CMK (cell line): ENCODE measurements around the gene MAGI1.
"Not testable (repeated sequence)": the region's sequence is repeated elsewhere in the genome, so short reads cannot be mapped to it uniquely, and the experiment has no call there.

Source experiments
- DNase-seq: peaks from one replicate; pipeline ENCODE4 v3.0.0-alpha.2; 2010; ENCODE audit warnings: low read depth

The MAGI1 gene

GRCh38 chr3:65521032-65521431, 517.7 kb downstream of the MAGI1 start:
- DNase-seq, result no peak

GRCh38 chr3:65516998-65517397, 521.7 kb downstream of the MAGI1 start:
- DNase-seq, result no peak

- DNase-seq, result not testable (repeated sequence)
Observed at GRCh38 chr3:65514317-65514716, 524.4 kb downstream of the MAGI1 start.

GRCh38 chr3:65509423-65509794, 529.3 kb downstream of the MAGI1 start:
- DNase-seq, result not testable (repeated sequence)

- no peak for DNase-seq
Observed at GRCh38 chr3:65508750-65509422, 529.8 kb downstream of the MAGI1 start.

- DNase-seq, result no peak
Observed at GRCh38 chr3:65507437-65507836, 531.3 kb downstream of the MAGI1 start.

GRCh38 chr3:65503776-65504175, 534.9 kb downstream of the MAGI1 start:
- DNase-seq, result no peak

GRCh38 chr3:65502526-65502925, 536.2 kb downstream of the MAGI1 start:
- DNase-seq, result no peak

GRCh38 chr3:65500398-65501306, 538.1 kb downstream of the MAGI1 start:
- DNase-seq, result peak; percentile 78

GRCh38 chr3:65497846-65498245, 540.9 kb downstream of the MAGI1 start:
- no peak for DNase-seq

GRCh38 chr3:65497236-65497635, 541.5 kb downstream of the MAGI1 start:
- no peak for DNase-seq

- DNase-seq, result no peak
Observed at GRCh38 chr3:65493938-65494337, 544.8 kb downstream of the MAGI1 start.

- no peak for DNase-seq
Observed at GRCh38 chr3:65493371-65493882, 545.3 kb downstream of the MAGI1 start.

- DNase-seq, result no peak
Observed at GRCh38 chr3:65492249-65492648, 546.5 kb downstream of the MAGI1 start.

GRCh38 chr3:65490114-65490513, 548.6 kb downstream of the MAGI1 start:
- no peak for DNase-seq

GRCh38 chr3:65489253-65489652, 549.5 kb downstream of the MAGI1 start:
- no peak for DNase-seq

- no peak for DNase-seq
Observed at GRCh38 chr3:65485826-65486469, 552.8 kb downstream of the MAGI1 start.

- DNase-seq, result no peak
Observed at GRCh38 chr3:65484964-65485363, 553.8 kb downstream of the MAGI1 start.

GRCh38 chr3:65483480-65483879, 555.2 kb downstream of the MAGI1 start:
- no peak for DNase-seq

GRCh38 chr3:65483011-65483410, 555.7 kb downstream of the MAGI1 start:
- no peak for DNase-seq

GRCh38 chr3:65481085-65481484, 557.6 kb downstream of the MAGI1 start:
- no peak for DNase-seq

GRCh38 chr3:65479990-65480389, 558.7 kb downstream of the MAGI1 start:
- DNase-seq, result no peak
